HL-60 (cell line): ENCODE results near the gene AARSD1.

ENCODE experiments used
- POLR2AphosphoS5 ChIP-seq: IDR thresholded peaks from 2 replicates; pipeline ENCODE4 v1.6.1; 2012; ENCODE audit warnings: low read depth
- TF ChIP-seq, protein P1 (sequence below): IDR thresholded peaks from one replicate; pipeline ENCODE4 v1.5.1; 2011; ENCODE audit warnings: low read length, control low read depth, inconsistent platforms; ENCODE audit not compliant: insufficient read depth

DNA sequence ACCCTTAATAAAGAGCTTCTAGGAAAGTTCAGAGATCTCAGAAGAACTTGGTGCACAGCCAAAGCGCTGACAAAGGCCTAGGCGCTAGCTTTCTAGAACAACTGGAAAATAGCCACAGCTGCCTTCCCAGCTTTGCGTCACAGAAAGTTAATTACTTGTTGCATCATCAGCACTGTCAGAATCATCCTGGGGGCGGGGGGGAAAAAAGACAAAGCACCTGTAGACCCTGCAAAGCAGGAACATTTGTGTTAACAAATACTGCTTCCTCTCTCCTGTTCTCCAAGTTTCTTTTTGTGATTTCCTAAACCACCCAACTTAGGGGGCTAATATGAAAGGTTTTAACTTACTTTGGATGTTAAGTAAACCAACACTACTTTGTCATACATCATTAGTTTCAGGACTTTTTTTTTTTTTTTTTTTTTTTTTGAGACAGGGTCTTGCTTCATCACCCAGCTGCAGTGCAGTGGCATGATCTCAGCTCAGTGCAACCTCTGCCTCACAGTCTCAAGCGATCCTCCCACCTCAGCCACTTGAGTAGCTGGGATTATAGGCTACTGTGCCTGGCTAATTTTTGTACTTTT, 4.8 kb upstream of the AARSD1 start:
- no peak for TF ChIP-seq POLR2AphosphoS5
- TF ChIP-seq, protein P1, sequence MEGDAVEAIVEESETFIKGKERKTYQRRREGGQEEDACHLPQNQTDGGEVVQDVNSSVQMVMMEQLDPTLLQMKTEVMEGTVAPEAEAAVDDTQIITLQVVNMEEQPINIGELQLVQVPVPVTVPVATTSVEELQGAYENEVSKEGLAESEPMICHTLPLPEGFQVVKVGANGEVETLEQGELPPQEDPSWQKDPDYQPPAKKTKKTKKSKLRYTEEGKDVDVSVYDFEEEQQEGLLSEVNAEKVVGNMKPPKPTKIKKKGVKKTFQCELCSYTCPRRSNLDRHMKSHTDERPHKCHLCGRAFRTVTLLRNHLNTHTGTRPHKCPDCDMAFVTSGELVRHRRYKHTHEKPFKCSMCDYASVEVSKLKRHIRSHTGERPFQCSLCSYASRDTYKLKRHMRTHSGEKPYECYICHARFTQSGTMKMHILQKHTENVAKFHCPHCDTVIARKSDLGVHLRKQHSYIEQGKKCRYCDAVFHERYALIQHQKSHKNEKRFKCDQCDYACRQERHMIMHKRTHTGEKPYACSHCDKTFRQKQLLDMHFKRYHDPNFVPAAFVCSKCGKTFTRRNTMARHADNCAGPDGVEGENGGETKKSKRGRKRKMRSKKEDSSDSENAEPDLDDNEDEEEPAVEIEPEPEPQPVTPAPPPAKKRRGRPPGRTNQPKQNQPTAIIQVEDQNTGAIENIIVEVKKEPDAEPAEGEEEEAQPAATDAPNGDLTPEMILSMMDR, result no peak
